HG03135 (cell line): ENCODE measurements around the gene KAZN.
"Not testable (repeated sequence)": the region's sequence is repeated elsewhere in the genome, so short reads cannot be mapped to it uniquely, and the experiment has no call there.

ENCODE experiments used
- ATAC-seq: cut with Tn5 transposase; IDR thresholded peaks from one replicate; pipeline ENCODE4 v1.9.1; 2021; ENCODE audit warnings: mild to moderate bottlenecking, moderate library complexity; ENCODE audit not compliant: unreplicated experiment

KAZN gene

GRCh38 chr1:14598498-14599182, at the start of gene KAZN:
Gene KAZN, plus strand, starts transcription at chr1:14598685.
- no peak for ATAC-seq

GRCh38 chr1:14549897-14550620, 48.4 kb upstream of the KAZN start:
- ATAC-seq: no peak

GRCh38 chr1:14551386-14551785, 47.1 kb upstream of the KAZN start:
- ATAC-seq: no peak

GRCh38 chr1:14552246-14552965, 46.1 kb upstream of the KAZN start:
- no peak for ATAC-seq

GRCh38 chr1:14553711-14554110, 44.8 kb upstream of the KAZN start:
- no peak for ATAC-seq

GRCh38 chr1:14555091-14555490, 43.4 kb upstream of the KAZN start:
- no peak for ATAC-seq

- no peak for ATAC-seq
Observed at GRCh38 chr1:14561014-14561693, 37.3 kb upstream of the KAZN start.

- ATAC-seq: no peak
Observed at GRCh38 chr1:14565090-14565489, 33.4 kb upstream of the KAZN start.

- no peak for ATAC-seq
Observed at GRCh38 chr1:14567056-14567455, 31.4 kb upstream of the KAZN start.

GRCh38 chr1:14567903-14568302, 30.6 kb upstream of the KAZN start:
- no peak for ATAC-seq

- ATAC-seq: no peak
Observed at GRCh38 chr1:14568716-14569355, 29.6 kb upstream of the KAZN start.

GRCh38 chr1:14570514-14570913, 28.0 kb upstream of the KAZN start:
- ATAC-seq: no peak

GRCh38 chr1:14571810-14572767, 26.4 kb upstream of the KAZN start:
- ATAC-seq: no peak

GRCh38 chr1:14572861-14573260, 25.6 kb upstream of the KAZN start:
- ATAC-seq: no peak

- ATAC-seq: no peak
Observed at GRCh38 chr1:14576155-14576554, 22.3 kb upstream of the KAZN start.

- ATAC-seq: no peak
Observed at GRCh38 chr1:14577261-14577660, 21.2 kb upstream of the KAZN start.

GRCh38 chr1:14578156-14578555, 20.3 kb upstream of the KAZN start:
- no peak for ATAC-seq

- not testable (repeated sequence) for ATAC-seq
Observed at GRCh38 chr1:14580295-14580694, 18.2 kb upstream of the KAZN start.

- no peak for ATAC-seq
Observed at GRCh38 chr1:14580986-14581385, 17.5 kb upstream of the KAZN start.

- no peak for ATAC-seq
Observed at GRCh38 chr1:14583788-14584187, 14.7 kb upstream of the KAZN start.
